ENCODE measurements around the gene ARHGAP15. TPM values are rescaled to one million over a fixed set of nuclear protein-coding genes. Genes with fewer than 3 reads are reported as not detected.

ARHGAP15 gene
- total and polyA plus RNA-seq, 10 donors, result 55.8 to 219 (median 130) TPM

- Histone ChIP-seq H3K9me3 (no peaks in the 10 kb centered on the region), H3K36me3 (peaks cover 0 to 1% (median 0%) of the 10 kb centered on the region in 6 donors), H3K4me3 (no peak overlapping the region), H3K27me3 (replicated peaks in 1 of 7) (no peaks in the 10 kb centered on the region), H3K27ac (no peak overlapping the region), H3K4me1 (peaks cover 0 to 10% (median 0%) of the 10 kb centered on the region in 6 donors)
- TF ChIP-seq POLR2A (IDR thresholded peaks at IDR 0.05) (no peak), POLR2AphosphoS5 (IDR thresholded peaks at IDR 0.05) (no peak), CTCF (IDR thresholded peaks at IDR 0.05 in 8 of 11, conservative IDR thresholded peaks at IDR 0.05 in 3 of 11) (no peak)
- intact Hi-C loops (cut with DNase I; ENCODE audit: low total_unique reads), result no loop called here
- DNase-seq, result no peak
- WGBS, 5 donors, result 83 to 91% (median 89%) methylated on average over 2 of the region's 2 CpGs
These were observed 228.7 kb downstream of the ARHGAP15 start for GRCh38 chr2:143357966-143358365.

- no peak overlapping the region for H3K27ac ChIP-seq
- peaks cover 0 to 4% (median 0%) of the 10 kb centered on the region in 6 donors for H3K36me3 ChIP-seq
- WGBS, 5 donors, result 91 to 99% (median 95%) methylated on average over 2 of the region's 2 CpGs
- intact Hi-C loops (cut with DNase I; ENCODE audit: low total_unique reads), result no loop called here
- TF ChIP-seq POLR2A (IDR thresholded peaks at IDR 0.05), result no peak
- TF ChIP-seq CTCF (IDR thresholded peaks at IDR 0.05 in 8 of 11, conservative IDR thresholded peaks at IDR 0.05 in 3 of 11), result no peak
- no peak for TF ChIP-seq POLR2AphosphoS5 (IDR thresholded peaks at IDR 0.05)
- no peak overlapping the region for H3K4me3 ChIP-seq
- H3K4me1 ChIP-seq, result no peaks in the 10 kb centered on the region
- no peaks in the 10 kb centered on the region for H3K27me3 ChIP-seq (replicated peaks in 1 of 7)
- no peak for DNase-seq
- H3K9me3 ChIP-seq, result no peaks in the 10 kb centered on the region
These were observed 232.1 kb downstream of the ARHGAP15 start for GRCh38 chr2:143361346-143361745.

GRCh38 chr2:143371616-143372015 lies 242.4 kb downstream of the ARHGAP15 start:
- TF ChIP-seq POLR2A (IDR thresholded peaks at IDR 0.05) (no peak), CTCF (IDR thresholded peaks at IDR 0.05 in 8 of 11, conservative IDR thresholded peaks at IDR 0.05 in 3 of 11) (no peak), POLR2AphosphoS5 (IDR thresholded peaks at IDR 0.05) (no peak)
- 80 to 92% (median 83%) methylated on average over 2 of the region's 2 CpGs for WGBS, 5 donors
- intact Hi-C loops (cut with DNase I; ENCODE audit: low total_unique reads), result no loop called here

GRCh38 chr2:143375384-143375880 lies 246.2 kb downstream of the ARHGAP15 start:
- no peaks in the 10 kb centered on the region for H3K4me1 ChIP-seq
- no peaks in the 10 kb centered on the region for H3K9me3 ChIP-seq
- no peaks in the 10 kb centered on the region for H3K36me3 ChIP-seq
- H3K27ac ChIP-seq, result no peak overlapping the region
- DNase-seq, result no peak
- no peak for TF ChIP-seq POLR2AphosphoS5 (IDR thresholded peaks at IDR 0.05)
- TF ChIP-seq POLR2A (IDR thresholded peaks at IDR 0.05), result no peak
- no peak for TF ChIP-seq CTCF (IDR thresholded peaks at IDR 0.05 in 8 of 11, conservative IDR thresholded peaks at IDR 0.05 in 3 of 11)
- no peaks in the 10 kb centered on the region for H3K27me3 ChIP-seq (replicated peaks in 1 of 7)
- intact Hi-C loops (cut with DNase I; ENCODE audit: low total_unique reads), result no loop called here
- WGBS, 5 donors, result 92 to 96% (median 92%) methylated on average over 3 of the region's 3 CpGs
- H3K4me3 ChIP-seq, result no peak overlapping the region

More at GRCh38 chr2:143371616-143372015, 242.4 kb downstream of the ARHGAP15 start:
- no peak overlapping the region for H3K4me3 ChIP-seq
- no peaks in the 10 kb centered on the region for H3K27me3 ChIP-seq (replicated peaks in 1 of 7)
- no peak overlapping the region for H3K27ac ChIP-seq
- DNase-seq, result no peak
- no peaks in the 10 kb centered on the region for H3K9me3 ChIP-seq
- H3K4me1 ChIP-seq, result no peaks in the 10 kb centered on the region
- no peaks in the 10 kb centered on the region for H3K36me3 ChIP-seq

Data from spleen (tissue), 11 donors.